Stimulated activated CD8-positive, alpha-beta memory T cell treated with anti-CD3 and anti-CD28 coated beads, Interleukin-4, amount 100 ng/mL, for 24 hours (primary cell): ENCODE data around the gene PHF14.

Experiments used
- DNase-seq: peaks from one replicate; pipeline ENCODE4 v3.0.0-alpha.2; 2020; ENCODE audit warnings: low read depth

The PHF14 gene

GRCh38 chr7:11120068-11120664, 146.5 kb downstream of the PHF14 start:
- no peak for DNase-seq

DNA sequence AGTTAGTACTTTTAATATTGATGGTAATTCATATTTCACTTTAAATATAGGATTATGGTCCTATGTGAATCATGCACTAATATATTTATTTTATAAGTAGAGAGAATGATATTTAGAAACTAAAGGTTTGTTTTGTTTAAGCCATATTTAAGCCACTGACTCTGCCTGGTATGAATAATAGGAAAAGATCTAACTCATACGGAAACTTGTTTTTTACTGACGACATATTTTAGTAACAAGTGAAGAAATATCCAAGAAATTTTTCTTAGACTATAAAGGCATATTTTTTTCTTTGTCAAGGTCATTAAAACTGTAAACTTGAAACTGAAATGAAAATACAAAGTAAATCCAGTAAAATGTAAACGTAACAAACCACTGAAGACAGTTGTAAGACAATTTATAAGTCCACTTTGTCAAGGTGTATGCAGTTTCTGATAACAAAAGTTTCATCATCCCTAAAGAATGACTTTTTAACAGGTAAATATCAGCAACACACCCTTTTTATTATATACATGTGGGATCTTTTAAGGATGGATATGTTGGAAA, 147.1 kb downstream of the PHF14 start:
- DNase-seq: no peak

DNA sequence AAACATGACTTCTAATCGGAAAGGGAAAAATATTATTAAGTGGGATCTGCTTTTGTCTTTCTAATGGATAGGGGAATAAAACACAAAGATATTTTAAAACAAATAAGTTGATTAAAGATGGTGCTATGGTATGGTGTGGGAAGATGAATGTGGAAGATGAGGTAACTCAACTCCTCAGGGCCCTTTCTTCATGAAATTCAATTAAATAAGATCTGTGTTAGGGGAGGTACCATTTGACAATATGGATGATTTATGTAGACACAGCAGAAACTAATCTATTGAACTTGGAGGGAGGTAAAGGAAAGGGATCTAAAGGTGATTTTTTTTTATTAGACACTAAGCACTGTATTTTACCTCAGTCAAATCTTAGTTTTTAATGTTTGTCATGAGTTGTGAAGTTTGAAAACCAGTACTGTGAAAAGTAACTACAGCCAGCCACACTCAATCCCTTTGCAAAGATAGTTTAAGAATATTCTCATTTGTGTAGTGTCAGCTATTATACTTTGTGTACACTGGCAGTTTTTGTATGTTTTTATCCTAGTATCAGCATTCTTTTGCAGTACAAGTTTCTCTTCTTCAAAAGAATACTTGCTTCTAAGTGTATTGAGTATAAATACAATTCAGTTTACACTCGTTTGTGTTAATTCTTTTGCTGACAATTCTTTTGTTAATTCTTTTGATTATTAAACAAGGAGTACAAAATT, 151.3 kb downstream of the PHF14 start:
- no peak for DNase-seq

- no peak for DNase-seq
Observed at GRCh38 chr7:11127114-11127785, 153.6 kb downstream of the PHF14 start.

DNA sequence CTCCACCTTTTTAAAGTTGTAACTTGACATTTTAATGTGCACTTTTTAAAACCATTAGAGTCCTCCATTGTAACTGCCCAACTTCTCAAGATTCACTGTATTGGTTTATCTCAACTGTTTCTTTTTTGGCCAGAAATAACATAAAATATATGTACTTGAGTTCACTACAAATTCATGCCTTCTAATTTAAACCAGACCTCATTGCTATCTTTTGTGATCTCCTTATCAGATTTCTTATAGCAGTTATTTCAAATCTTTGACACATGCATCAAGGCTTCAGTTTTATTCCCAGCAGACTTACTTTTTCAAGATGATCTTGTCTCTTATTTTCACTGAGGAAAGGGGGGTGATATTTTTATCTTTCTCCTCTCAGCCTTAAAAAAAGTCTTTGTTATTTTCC, 154.3 kb downstream of the PHF14 start:
- no peak for DNase-seq

DNA sequence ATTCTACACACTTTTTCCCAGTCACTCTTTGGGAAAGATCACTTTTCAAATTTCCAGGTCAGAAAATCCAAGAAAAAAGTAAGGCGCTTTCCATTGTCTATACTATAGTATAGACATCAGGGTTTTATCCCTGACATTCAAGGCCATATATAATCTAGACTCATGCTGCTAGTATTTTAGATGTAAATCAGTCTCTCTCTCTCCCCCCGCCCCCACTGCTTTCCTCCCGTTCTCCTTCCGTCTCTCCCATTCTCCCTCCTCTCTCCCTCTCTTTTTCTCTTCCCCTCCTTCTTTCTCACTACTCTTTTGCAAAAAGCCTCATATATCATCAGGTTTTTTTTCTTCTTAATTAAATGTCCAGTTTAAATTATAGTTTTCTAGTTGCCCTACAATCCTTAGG, 154.8 kb downstream of the PHF14 start:
- no peak for DNase-seq

DNA sequence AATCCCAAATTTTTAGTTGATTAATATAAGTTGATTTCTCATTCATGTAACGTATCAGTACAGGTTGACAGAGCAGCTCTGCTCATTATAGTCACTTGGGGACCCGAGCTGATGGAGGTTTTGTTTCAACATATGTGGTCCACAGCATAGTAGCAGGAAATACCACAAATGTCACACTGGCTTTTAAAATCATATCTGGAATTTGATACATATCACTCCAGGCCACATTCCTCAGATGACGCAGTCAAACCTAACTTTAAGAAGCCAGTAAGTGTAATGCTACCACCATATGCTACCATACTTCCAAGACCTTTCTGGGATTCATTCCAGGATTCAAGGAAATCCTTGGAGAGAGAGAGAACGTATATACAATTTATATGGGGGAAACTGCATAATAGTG, 156.3 kb downstream of the PHF14 start:
- no peak for DNase-seq

DNA sequence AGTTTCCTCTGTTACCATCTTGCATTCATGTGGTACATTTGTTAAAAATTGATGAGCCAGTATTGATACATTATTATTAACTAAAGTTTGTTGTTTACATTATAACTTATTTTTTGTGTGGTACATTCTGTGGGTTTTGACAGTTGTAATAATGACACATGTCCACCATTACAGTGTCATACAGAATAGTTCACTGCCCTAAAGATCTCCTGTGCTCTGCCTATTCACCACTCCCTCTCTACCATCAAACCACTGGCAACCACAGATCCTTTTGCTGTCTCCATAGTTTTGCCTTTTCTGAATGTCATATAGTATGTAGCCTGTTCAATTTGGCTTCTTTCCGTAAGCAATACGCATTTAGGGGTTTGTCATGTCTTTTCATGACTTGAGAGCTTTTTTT, 156.9 kb downstream of the PHF14 start:
- no peak for DNase-seq

- no peak for DNase-seq
Observed at GRCh38 chr7:11133436-11133959, 159.8 kb downstream of the PHF14 start.

DNA sequence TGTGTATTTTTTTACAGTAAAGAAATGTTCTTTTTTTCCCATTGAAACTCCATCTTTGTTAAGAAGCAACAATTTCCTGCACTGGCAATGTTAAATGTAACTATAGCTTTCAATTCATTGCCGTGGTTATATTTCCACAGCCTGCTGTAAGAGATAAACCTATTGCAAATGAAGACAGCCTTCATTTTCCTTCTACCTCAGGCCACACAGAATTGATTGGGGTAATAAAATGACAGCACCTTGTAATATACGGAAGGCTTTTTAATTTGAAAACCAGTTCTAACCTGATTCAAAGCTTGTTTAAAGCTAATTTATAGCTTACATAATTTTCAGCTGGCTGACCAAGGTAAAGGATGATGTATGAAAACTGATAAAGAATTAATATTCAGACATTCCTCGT, 161.9 kb downstream of the PHF14 start:
- DNase-seq: no peak

DNA sequence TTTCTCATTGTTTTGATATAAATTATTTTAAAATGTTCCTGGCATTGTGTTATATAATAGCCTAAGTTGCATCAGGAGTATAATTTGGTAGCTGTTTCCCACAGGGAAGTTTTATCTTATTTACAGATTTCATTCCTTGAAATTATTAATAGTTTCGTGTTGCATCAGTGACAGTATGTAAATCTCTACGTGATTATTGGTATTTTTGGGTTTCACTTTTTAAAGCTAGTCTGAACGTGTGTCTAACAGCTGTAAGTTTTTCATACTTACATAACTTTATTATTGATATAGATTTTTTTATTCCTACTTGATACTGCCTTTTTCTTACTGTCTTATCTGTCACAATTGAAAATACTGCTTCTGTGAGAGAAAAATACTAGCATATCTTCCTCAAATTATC, 167.9 kb downstream of the PHF14 start:
- no peak for DNase-seq

DNA sequence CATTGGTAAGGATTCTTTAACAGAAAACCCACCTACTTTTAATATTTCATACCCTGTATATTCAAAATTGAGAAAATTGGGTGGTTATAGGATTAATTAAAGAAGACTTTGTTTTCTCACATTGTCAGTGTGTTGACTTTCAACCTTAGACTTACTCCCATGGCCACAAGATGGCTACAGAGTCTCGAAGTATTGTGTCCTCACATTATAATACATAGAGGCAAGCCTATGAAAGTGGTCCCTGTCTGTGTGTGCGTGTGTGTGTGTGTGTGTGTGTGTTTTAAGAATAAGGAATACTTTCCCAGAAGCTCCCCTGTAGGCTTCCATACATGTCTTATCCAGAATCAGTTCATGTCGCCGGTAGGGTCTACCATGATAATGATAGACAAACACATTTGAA, 180.0 kb downstream of the PHF14 start:
- no peak for DNase-seq

DNA sequence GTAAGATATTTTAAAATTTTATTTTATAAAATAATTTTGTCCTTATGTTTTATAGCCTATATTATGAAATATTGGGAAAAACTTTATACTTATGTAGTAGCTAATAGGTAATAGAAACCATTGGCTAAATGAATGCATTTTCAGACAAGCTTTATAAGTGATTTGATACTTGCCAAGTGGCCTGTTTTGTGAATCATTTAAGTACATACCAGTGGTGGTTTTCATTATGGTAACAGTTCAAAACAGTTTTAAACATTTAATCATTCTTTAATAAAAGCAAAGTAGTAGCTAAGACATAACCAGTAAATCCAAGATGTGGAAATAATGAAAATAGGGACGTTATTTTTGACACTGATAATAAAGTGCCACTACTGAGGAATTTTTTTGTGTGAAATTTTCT, 182.2 kb downstream of the PHF14 start:
- no peak for DNase-seq

DNA sequence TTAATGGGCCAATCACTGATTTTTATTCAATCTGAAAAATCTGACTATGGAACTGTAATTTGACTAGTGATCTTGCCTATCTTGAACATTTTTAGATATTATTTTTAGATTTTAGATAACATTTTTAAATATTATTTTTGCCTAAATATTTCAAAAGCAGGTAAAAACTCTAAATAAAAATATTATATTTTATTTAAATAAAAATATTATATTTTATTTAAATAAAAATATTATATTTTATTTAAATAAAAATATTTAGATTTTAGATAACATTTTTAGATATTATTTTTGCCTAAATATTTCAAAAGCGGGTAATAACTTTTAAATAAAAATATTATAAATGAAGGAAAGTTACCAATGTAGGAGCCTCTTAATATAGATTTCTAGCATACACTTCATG, 187.8 kb downstream of the PHF14 start:
- no peak for DNase-seq

- DNase-seq: no peak
Observed at GRCh38 chr7:11163220-11163619, 189.5 kb downstream of the PHF14 start.

DNA sequence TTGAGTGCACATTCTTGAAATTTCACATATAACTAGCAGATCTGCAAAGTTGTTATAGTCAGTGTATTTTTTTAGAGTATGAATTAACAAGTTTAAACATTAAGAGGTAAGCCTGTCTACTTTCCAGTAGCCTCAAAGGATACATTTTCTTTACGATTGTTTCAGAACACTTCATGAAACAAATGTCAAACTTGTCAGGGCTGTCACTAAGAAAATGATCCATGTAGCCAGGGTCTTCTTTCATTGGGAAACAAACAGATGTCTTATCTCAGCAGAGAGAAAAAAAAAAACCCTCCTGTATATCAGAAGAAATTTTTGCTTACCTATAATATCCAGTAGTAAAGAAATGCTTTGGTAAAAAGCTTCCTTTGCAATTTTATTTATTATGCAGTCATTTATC, 192.4 kb downstream of the PHF14 start:
- DNase-seq: no peak

- DNase-seq: no peak
Observed at GRCh38 chr7:11168650-11169170, 195.0 kb downstream of the PHF14 start.

GRCh38 chr7:11170175-11170574, 196.5 kb downstream of the PHF14 start:
- no peak for DNase-seq

DNA sequence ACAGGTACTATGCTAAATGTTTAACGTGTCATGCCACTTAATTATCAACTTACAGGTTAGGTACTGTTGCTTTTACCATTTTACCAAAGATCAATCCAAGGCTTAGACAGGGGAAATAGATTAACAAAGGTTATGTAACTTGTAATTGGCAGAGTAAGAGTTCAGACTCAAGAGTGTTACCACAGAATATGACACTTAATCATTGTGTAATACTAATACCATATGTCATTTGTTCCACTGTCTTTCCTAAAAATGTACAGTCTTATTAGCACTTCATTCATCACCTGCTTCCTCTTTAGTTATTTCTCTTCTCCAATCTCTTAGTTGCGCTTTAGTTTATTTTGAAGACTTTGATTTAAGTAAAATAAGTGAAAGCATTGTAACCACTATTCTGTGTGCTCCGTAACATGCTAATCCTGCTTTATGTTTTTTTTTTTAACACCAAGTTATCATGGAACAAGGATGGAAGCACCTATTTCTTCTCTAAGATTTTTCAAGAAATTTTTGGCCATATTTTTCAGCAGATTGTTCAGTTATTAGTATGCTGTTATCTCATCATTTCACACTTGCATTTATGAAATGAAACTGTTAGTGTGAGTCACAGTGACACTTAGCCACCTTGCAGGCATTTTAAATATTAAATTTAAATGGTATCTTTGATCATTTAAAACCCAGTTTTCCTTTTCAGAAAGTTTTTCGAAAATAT, 197.3 kb downstream of the PHF14 start:
- no peak for DNase-seq

DNA sequence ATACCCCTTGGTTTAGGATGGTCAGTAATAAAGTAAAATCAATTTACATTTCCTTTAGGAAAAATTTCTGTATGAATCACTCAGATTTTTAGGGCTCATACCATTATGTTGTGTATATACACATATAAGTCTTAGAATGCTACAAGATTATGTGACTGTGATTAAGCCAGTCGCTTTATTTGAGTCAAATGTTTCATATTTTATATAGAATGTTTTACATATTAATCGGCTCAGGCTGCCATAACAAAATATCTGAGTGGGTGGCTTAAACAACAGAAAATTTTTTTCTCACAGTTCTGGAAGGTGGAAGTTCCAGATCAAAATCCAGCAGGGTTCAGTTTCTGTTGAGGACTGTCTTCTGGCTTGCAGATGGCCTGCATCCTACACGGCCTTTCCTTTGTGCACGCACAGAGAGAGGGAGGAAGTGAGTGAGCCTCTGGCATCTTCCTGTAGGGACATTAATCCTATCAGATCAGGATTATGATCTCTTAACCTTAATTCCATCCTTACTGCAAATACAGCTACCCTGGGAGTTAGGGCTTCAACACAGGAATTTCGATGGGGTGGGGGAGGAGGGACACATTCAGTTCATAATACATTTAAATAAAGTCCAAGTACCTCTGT, 198.0 kb downstream of the PHF14 start:
- no peak for DNase-seq

DNA sequence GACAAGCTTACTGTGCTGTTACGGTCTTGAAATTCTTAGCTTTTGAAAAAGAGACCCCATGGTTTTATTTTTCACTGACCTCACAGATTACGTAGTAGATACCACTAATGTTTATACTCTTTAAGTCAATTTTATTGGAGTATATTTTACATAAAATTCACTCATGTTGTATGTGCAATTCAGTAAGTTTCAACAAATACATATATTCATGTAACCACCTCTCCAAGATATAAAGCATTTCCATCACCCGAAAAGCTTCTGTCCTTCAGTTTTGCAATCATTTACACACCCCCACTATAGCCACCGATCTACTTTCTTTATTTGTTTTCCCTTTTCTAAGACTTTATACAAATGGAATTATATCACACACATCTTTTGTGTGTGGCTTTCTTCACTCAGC, 199.2 kb downstream of the PHF14 start:
- no peak for DNase-seq

DNA sequence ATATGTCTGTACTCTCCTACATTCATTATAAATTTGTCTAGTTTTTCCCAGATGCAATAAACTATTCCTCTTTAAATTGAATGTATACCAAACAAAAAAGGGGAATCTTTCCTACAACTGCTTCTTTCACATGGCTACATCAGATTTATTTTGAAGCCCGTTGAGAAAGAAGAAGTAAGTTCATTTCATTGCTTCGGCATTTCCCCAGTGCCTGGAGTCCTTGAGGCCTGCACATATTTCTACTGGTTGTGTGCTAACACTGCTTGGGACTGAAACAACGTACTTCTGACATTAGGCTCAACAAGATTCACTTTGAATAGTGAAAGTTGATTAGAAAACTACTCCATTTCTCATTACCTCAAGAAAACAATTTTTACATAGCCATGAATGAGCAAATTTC, 201.7 kb downstream of the PHF14 start:
- DNase-seq: no peak
